Loucy (cell line): ENCODE measurements around the gene PHF19.

Source experiments
- EZH2phosphoT487 ChIP-seq: fragments of 200-600 bp; IDR thresholded peaks from 2 replicates; pipeline ENCODE4 v1.6.1; 2018; ENCODE audit warnings: antibody characterized with exemption, mild to moderate bottlenecking, moderate library complexity, borderline replicate concordance
- TF ChIP-seq, protein P1 (sequence below): fragments of 200-600 bp; sonication (generic); conservative IDR thresholded peaks from 2 replicates; pipeline ENCODE4 v1.5.1; 2014; ENCODE audit warnings: mild to moderate bottlenecking, antibody characterized with exemption, low read length

- TF ChIP-seq, protein P1, sequence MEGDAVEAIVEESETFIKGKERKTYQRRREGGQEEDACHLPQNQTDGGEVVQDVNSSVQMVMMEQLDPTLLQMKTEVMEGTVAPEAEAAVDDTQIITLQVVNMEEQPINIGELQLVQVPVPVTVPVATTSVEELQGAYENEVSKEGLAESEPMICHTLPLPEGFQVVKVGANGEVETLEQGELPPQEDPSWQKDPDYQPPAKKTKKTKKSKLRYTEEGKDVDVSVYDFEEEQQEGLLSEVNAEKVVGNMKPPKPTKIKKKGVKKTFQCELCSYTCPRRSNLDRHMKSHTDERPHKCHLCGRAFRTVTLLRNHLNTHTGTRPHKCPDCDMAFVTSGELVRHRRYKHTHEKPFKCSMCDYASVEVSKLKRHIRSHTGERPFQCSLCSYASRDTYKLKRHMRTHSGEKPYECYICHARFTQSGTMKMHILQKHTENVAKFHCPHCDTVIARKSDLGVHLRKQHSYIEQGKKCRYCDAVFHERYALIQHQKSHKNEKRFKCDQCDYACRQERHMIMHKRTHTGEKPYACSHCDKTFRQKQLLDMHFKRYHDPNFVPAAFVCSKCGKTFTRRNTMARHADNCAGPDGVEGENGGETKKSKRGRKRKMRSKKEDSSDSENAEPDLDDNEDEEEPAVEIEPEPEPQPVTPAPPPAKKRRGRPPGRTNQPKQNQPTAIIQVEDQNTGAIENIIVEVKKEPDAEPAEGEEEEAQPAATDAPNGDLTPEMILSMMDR: no peak
- no peak for TF ChIP-seq EZH2phosphoT487
Observed at GRCh38 chr9:120860083-120860482, 16.9 kb downstream of the PHF19 start.
